ENCODE results near the gene HILPDA. TPM values are rescaled to one million over a fixed set of nuclear protein-coding genes. Genes with fewer than 3 reads are reported as not detected.

Gene HILPDA
- polyA plus RNA-seq, 1 donor from 2014 or later = 16.6 TPM

- Histone ChIP-seq H3K79me2 (replicated peaks; ENCODE audit: insufficient read depth, low read length) (no peaks in the 10 kb centered on the region), H3K27me3 (ENCODE audit: insufficient read depth, low read depth, low read length) (no peaks in the 10 kb centered on the region), H3K27ac (ENCODE audit: low read length) (no peak overlapping the region), H3K36me3 (ENCODE audit: insufficient read depth, low read length) (no peaks in the 10 kb centered on the region), H3F3A (ENCODE audit: insufficient read depth, low read length, poor library complexity, severe bottlenecking) (no peaks in the 10 kb centered on the region), H3K4me3 (ENCODE audit: low read length) (no peak overlapping the region), H3K4me2 (ENCODE audit: low read length) (no peak overlapping the region), H4K20me1 (ENCODE audit: insufficient read depth) (no peaks in the 10 kb centered on the region), H3K9me3 (ENCODE audit: low read length) (no peaks in the 10 kb centered on the region), H3K9me2 (ENCODE audit: insufficient read depth, low read length) (no peaks in the 10 kb centered on the region), H3K9ac (ENCODE audit: low read length) (no peak overlapping the region), H2AFZ (ENCODE audit: low read depth, low read length) (no peak overlapping the region)
- TF ChIP-seq TAF1 (IDR thresholded peaks at IDR 0.05; ENCODE audit: low read depth) = no peak
- TF ChIP-seq RAD21 (conservative IDR thresholded peaks at IDR 0.05) = no peak
- TF ChIP-seq, protein P1, sequence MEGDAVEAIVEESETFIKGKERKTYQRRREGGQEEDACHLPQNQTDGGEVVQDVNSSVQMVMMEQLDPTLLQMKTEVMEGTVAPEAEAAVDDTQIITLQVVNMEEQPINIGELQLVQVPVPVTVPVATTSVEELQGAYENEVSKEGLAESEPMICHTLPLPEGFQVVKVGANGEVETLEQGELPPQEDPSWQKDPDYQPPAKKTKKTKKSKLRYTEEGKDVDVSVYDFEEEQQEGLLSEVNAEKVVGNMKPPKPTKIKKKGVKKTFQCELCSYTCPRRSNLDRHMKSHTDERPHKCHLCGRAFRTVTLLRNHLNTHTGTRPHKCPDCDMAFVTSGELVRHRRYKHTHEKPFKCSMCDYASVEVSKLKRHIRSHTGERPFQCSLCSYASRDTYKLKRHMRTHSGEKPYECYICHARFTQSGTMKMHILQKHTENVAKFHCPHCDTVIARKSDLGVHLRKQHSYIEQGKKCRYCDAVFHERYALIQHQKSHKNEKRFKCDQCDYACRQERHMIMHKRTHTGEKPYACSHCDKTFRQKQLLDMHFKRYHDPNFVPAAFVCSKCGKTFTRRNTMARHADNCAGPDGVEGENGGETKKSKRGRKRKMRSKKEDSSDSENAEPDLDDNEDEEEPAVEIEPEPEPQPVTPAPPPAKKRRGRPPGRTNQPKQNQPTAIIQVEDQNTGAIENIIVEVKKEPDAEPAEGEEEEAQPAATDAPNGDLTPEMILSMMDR (IDR thresholded peaks at IDR 0.05; ENCODE audit: poor library complexity, severe bottlenecking) = no peak
- no peak for TF ChIP-seq EZH2 (IDR thresholded peaks at IDR 0.05; ENCODE audit: borderline replicate concordance, insufficient read depth, low read length, poor library complexity, severe bottlenecking)
- TF ChIP-seq, protein P2, sequence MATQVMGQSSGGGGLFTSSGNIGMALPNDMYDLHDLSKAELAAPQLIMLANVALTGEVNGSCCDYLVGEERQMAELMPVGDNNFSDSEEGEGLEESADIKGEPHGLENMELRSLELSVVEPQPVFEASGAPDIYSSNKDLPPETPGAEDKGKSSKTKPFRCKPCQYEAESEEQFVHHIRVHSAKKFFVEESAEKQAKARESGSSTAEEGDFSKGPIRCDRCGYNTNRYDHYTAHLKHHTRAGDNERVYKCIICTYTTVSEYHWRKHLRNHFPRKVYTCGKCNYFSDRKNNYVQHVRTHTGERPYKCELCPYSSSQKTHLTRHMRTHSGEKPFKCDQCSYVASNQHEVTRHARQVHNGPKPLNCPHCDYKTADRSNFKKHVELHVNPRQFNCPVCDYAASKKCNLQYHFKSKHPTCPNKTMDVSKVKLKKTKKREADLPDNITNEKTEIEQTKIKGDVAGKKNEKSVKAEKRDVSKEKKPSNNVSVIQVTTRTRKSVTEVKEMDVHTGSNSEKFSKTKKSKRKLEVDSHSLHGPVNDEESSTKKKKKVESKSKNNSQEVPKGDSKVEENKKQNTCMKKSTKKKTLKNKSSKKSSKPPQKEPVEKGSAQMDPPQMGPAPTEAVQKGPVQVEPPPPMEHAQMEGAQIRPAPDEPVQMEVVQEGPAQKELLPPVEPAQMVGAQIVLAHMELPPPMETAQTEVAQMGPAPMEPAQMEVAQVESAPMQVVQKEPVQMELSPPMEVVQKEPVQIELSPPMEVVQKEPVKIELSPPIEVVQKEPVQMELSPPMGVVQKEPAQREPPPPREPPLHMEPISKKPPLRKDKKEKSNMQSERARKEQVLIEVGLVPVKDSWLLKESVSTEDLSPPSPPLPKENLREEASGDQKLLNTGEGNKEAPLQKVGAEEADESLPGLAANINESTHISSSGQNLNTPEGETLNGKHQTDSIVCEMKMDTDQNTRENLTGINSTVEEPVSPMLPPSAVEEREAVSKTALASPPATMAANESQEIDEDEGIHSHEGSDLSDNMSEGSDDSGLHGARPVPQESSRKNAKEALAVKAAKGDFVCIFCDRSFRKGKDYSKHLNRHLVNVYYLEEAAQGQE (IDR thresholded peaks at IDR 0.05; ENCODE audit: borderline replicate concordance) = no peak
- no peak for TF ChIP-seq MXI1 (conservative IDR thresholded peaks at IDR 0.05; ENCODE audit: poor library complexity, severe bottlenecking)
- no peak for TF ChIP-seq POLR2AphosphoS5 (IDR thresholded peaks at IDR 0.05)
- TF ChIP-seq EP300 (conservative IDR thresholded peaks at IDR 0.05; ENCODE audit: poor library complexity, severe bottlenecking) = no peak
- no peak for TF ChIP-seq SMC3 (conservative IDR thresholded peaks at IDR 0.05; ENCODE audit: poor library complexity)
Observed at GRCh38 chr7:128446306-128446705, 9.4 kb upstream of the HILPDA start.

DNA sequence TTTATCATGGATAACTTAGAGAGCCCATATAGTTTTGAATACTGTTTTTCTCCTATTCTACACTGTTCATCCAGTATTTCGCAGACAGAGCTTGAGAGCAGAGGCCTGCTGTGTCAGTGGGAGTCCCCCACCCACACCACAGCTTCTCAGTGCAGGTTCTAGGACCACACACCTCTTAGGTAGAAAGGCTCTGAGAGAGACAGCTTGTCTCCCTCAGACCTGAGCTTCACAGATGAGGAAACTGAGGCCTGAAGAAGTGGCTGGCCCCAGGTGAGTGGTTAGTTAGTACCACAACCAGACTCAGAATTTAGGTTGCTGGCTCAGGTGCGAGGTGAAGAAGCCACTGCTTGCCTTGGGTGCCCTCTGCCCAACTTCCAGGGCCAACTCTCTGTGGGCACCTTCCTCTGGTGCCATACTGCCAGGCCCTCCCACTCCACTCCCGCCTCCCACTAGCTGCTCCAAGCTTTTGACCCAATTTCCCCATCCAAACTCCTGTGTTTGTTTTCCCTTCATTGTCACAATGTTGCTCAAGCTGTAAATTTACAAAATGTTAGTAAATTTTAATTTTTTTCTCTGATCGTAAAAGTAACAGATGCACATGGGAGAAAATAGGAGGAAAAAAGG lies 7.6 kb upstream of the HILPDA start:
- H3K4me3 ChIP-seq (ENCODE audit: low read length) = no peak overlapping the region

More for the DNA sequence above, 7.6 kb upstream of the HILPDA start:
- Histone ChIP-seq H3K36me3 (ENCODE audit: insufficient read depth, low read length) (no peaks in the 10 kb centered on the region), H4K20me1 (ENCODE audit: insufficient read depth) (no peaks in the 10 kb centered on the region), H3K79me2 (replicated peaks; ENCODE audit: insufficient read depth, low read length) (no peaks in the 10 kb centered on the region), H3K4me2 (ENCODE audit: low read length) (no peak overlapping the region), H3K9me2 (ENCODE audit: insufficient read depth, low read length) (no peaks in the 10 kb centered on the region), H3K9ac (ENCODE audit: low read length) (no peak overlapping the region), H3K27ac (ENCODE audit: low read length) (no peak overlapping the region), H3K27me3 (ENCODE audit: insufficient read depth, low read depth, low read length) (no peaks in the 10 kb centered on the region), H2AFZ (ENCODE audit: low read depth, low read length) (no peak overlapping the region), H3F3A (ENCODE audit: insufficient read depth, low read length, poor library complexity, severe bottlenecking) (no peaks in the 10 kb centered on the region), H3K9me3 (ENCODE audit: low read length) (no peaks in the 10 kb centered on the region)
- TF ChIP-seq EZH2 (IDR thresholded peaks at IDR 0.05; ENCODE audit: borderline replicate concordance, insufficient read depth, low read length, poor library complexity, severe bottlenecking) (no peak), POLR2AphosphoS5 (IDR thresholded peaks at IDR 0.05) (no peak), SMC3 (conservative IDR thresholded peaks at IDR 0.05; ENCODE audit: poor library complexity) (no peak), TAF1 (IDR thresholded peaks at IDR 0.05; ENCODE audit: low read depth) (no peak)
- TF ChIP-seq, protein P2 (IDR thresholded peaks at IDR 0.05; ENCODE audit: borderline replicate concordance) = no peak
- TF ChIP-seq, protein P1 (IDR thresholded peaks at IDR 0.05; ENCODE audit: poor library complexity, severe bottlenecking) = no peak
